GM06990 (cell line): ENCODE results near the gene EEIG1.

Experiments
- DNase-seq: peaks from one replicate; pipeline ENCODE4 v3.0.0-alpha.2; 2011; ENCODE audit not compliant: insufficient read length; ENCODE audit errors: extremely low read depth
- H3K27me3 ChIP-seq: replicated peaks from 2 replicates; pipeline ENCODE4 v1.6.0; 2011; ENCODE audit warnings: low read length; ENCODE audit not compliant: control insufficient read depth, insufficient read depth
- H3K36me3 ChIP-seq: 2 replicates; pipeline ENCODE4 v1.5.1; 2011; ENCODE audit warnings: low read length; ENCODE audit not compliant: control insufficient read depth, insufficient read depth
- H3K4me3 ChIP-seq: replicated peaks from 2 replicates; pipeline ENCODE4 v1.5.1; 2011; ENCODE audit warnings: low read depth, mild to moderate bottlenecking, control low read depth, low read length
- CTCF ChIP-seq: IDR thresholded peaks from 2 replicates; pipeline ENCODE4 v1.5.1; 2011; ENCODE audit warnings: low read length, control low read depth, mild to moderate bottlenecking, inconsistent platforms; ENCODE audit not compliant: insufficient read depth, poor library complexity, severe bottlenecking

EEIG1 gene

DNA sequence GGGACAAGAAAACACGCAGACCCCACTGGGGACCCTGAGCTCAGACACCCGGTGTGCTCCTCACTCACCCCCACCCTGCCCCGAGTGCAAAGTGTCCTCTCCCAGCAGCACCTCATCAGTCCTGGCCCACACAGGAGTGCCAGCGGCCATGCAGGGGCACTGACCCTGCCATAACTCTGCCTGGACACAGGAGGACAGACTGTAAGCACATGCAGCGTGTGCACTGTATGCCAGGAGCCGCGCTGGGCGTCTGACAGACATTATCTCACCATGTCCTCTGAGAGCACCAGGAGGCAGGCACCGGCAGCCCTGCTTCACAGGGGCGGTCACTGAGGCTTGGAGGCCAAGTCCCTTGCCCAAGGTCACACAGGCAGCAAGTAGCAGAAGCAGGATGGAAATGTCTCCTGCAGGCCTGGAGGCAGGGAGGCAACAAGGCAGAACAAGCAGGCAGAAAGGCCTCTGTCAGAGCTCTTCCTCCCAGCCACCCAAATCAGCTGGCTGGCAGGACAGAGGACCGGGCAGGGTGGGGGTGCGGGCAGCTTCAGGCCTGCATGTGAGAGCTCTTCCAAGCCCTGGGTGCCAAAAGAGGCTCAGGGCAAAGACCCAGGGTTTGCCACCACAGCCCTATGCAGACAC, 8.4 kb downstream of the EEIG1 start:
- TF ChIP-seq CTCF: no peak
- no peak overlapping the region for H3K4me3 ChIP-seq

DNA sequence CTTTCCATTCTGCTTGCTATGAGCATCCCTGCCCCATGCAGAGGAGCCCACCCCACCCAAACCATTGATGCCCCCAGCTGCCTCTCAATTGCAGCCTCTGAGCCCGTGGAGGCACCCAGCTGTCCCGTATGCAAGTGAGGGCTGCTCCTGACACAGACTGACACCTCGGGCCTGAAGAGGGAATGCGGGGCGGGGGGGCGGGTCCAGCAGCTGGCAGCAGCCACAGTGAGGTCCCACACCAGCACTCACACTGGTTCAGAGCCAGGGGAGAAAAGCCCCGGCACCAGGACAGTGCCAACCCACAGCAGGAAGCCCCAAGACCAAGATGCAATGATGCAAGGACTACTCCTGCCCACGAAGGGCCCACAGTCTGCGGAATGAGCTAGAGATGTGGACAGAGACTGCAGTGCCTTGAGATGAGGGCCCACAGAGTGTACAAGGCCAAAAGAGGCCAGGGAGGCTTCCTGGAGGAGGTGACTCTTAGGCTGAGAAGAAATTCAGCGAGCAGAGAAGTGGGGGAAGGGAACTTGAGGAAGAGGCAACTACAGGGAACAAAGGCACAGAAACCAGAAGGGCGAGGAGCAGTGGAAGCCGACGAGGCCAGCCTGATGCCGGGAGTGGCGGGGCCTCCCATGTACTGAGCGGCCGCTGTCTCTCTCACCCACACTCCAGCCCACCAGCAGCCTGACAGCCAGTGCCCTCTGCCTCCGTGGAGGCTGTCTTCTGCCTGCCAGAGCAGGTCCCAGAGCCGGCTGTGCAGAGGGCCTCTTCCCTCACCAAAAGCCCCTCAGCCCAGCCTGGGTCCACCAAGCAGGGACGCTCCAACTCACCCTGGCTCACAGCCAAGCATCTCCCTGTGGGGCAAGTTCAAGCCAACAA, 9.2 kb downstream of the EEIG1 start:
- Histone ChIP-seq H3K4me3 (no peak overlapping the region), H3K36me3 (peaks cover 3% of the 10 kb centered on the region)
- TF ChIP-seq CTCF: no peak

More for the DNA sequence above, 8.4 kb downstream of the EEIG1 start:
- DNase-seq: no peak
- H3K27me3 ChIP-seq: no peaks in the 10 kb centered on the region
- H3K36me3 ChIP-seq: peaks cover 3% of the 10 kb centered on the region

GRCh38 chr9:127970401-127971313, 10.1 kb downstream of the EEIG1 start:
- peaks cover 2% of the 10 kb centered on the region for H3K36me3 ChIP-seq
- peak overlapping the region; percentile 3 for H3K4me3 ChIP-seq

More for the DNA sequence above, 9.2 kb downstream of the EEIG1 start:
- no peaks in the 10 kb centered on the region for H3K27me3 ChIP-seq
- DNase-seq: no peak

DNA sequence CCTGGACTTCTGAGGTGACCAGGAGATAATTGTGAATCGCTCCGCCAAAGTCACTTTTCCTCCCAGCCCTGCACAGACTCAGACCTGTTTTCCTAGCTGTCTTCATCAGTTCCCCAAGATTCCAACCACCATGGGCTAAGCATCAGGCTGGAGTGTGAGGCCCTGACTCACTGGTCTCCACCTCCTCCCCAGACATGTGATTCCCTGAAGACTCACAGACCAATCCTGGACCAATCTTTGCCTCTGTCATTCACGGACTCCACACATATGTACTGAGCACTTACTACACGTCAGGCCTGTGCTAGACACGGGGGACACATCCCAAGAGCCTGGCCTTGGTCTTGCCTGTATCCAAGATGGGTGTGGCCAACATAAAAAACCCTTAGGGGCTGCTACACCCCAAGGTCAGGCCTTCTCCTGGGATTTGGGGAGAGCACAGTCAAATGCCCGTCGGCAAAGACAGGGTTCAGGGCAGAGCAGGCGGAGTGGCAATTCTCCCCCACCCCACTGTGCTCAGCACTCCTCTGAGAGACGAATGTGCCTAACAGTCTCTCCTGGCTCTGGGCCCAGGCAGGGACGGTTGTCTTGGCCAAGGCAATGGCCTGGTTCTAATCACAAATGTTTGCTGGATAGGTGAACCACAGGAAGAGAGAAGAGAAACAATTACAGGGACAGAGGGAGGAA, 11.9 kb downstream of the EEIG1 start:
- no peak for DNase-seq

More at GRCh38 chr9:127970401-127971313, 10.1 kb downstream of the EEIG1 start:
- peak; percentile 81 for DNase-seq
- TF ChIP-seq CTCF: no peak
- no peaks in the 10 kb centered on the region for H3K27me3 ChIP-seq

More for the DNA sequence above, 11.9 kb downstream of the EEIG1 start:
- Histone ChIP-seq H3K4me3 (no peak overlapping the region), H3K36me3 (no peaks in the 10 kb centered on the region), H3K27me3 (no peaks in the 10 kb centered on the region)
- no peak for TF ChIP-seq CTCF
